ENCODE data around the gene LIPE.

Gene LIPE

DNA sequence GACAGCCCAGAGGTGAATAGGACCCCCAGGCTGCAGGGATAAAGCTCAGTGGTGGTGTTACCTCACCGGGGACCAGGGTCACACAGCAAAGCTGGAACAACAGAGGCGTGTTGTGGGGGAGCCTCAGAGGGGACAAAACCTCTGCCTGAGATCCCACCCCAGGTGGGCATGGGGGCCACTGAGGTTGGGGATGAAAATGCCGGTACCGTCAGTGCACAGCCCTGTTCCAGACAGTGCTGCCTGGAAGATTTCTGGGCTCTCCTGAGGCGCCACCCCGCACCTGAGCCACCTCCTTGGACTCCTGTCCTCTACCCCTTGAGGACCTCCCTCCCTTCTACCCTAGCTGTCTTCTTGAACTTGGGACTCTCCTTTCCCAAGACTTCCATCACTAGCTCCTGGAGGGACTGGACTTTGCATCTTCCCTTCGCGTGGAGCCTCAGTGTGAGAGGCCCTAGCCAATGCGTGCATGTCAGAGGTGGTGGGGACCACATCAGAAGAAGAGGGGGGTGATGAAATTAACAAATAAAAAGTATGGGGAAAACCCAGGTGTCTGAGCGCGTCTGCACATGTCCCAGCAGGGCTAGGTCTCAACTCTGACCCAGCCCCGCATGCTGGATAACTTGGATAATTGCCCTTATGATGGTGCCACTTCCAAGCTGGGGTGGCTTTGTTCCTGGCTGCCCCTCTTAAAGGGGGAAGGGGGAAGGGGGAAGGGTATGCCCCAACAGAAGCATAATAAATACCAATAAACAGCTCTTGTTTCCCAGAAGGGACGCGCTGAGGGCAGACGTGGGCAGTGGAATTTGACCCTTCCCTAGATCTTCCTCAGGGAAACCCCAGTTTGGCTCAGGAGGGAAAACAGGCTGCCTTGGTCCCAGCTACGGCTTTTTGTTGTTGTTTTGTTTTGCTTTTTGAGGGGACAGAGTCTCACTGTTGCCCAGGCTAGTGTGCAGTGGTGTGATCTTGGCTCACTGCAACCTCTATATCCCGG, 48.7 kb downstream of the LIPE start:
- DNase-seq = no peak

DNA sequence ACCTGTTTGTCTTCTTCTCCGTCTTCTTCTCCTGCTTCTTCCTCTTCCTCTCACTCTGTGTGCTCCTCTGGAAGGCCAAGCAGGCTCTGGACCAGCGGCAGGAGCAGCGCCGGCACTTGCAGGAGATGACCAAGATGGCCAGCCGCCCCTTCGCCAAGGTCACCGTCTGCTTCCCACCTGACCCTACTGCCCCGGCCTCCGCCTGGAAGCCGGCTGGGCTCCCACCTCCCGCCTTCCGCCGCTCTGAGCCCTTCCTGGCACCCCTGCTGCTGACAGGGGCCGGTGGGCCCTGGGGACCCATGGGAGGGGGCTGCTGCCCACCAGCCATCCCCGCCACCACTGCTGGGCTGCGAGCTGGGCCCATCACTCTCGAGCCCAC, 51.0 kb downstream of the LIPE start:
- no peak for DNase-seq

DNA sequence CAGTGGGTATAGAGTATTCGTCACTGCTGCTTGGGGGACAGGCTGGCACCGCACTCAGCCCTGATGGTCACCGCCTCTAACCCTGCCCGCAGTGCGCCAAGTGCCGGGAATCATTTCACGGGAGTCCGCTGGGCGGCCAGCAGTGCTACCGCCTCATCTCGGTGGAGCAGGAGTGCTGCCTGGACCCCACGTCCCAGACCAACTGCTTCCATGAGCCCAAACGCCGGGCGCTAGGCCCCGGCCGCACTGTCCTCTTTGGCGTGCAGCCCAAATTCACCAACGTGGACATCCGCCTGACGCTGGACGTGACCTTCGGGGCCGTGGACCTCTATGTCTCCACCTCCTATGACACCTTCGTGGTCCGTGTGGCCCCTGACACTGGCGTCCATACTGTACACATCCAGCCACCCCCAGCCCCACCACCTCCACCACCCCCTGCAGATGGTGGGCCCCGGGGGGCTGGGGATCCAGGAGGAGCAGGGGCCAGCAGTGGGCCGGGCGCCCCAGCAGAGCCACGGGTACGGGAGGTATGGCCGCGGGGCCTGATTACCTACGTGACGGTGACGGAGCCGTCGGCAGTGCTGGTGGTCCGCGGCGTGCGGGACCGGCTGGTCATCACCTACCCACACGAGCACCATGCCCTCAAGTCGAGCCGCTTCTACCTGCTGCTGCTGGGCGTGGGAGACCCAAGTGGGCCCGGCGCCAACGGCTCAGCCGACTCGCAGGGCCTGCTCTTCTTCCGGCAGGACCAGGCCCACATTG, 51.6 kb downstream of the LIPE start:
- no peak for DNase-seq

DNA sequence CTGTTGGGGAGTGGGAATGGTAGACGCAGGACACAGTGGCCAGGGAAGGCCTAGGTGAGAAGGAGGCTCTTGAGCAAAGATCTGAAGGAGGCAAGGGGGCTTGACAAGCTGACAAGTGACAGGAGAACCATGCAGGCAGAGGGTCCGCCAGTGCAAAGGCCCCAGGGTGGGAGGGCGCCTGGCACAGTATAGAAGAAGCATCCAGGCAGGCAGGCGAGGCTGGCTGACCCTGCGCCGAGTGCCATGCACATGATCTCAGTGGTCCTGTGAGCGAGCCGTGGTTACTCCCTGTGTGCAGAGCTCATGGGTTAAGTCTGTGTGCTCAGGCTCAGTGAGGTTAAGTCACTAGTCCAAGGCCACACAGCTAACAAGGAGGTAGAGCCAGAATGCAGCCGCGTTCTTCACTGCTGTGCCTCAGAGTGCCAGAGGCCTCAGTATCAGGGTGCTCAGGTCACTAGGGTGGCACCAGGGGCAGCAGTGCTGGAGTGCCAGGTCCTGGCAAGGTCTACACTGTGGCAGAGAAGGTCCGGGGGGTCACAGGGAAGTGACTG, 52.3 kb downstream of the LIPE start:
- DNase-seq = no peak

DNA sequence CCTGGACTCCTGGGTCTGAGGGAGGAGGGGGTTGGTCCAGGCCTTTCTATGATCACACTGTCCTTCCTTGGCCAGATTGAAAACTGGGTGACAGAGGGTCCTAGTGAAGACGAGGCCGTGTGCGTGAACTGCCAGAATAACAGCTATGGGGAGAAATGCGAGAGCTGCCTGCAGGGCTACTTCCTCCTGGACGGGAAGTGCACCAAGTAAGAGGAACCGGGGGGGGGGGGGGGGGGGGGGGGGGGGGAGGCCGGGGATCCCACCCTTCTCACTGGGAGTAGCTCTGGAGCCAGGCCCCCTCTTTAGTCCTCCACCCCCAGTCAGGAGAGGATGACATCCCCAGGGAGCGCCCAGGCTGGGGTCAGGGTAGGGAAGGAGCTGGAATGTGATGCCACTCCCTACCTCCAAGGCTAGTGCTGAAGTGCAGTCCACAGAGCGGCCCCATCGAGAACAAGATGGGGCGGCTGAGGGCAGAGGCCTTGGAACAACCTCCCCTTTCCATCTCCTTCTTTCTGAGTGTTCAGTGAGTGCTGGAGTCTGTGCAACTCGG, 56.5 kb downstream of the LIPE start:
- no peak for DNase-seq

DNA sequence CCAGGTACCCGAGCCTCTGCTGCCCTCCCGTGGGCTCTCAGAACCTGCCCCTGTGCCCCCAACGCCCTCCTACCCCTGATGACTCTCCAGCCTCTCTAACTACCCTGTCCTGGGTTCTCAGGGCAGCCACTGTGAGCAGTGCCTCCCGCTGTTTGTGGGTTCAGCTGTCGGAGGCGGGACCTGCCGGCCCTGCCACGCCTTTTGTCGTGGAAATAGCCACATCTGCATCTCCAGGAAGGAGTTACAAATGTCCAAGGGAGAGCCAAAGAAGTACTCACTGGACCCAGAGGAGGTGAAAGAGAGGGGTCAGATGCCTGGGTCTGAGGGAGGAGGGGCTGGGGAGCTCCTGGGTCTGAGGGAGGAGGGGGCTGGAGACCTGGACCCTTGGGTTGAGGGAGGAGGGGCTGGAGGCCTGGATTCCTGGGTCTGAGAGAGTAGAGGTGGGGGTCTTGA, 57.1 kb downstream of the LIPE start:
- DNase-seq = no peak

DNA sequence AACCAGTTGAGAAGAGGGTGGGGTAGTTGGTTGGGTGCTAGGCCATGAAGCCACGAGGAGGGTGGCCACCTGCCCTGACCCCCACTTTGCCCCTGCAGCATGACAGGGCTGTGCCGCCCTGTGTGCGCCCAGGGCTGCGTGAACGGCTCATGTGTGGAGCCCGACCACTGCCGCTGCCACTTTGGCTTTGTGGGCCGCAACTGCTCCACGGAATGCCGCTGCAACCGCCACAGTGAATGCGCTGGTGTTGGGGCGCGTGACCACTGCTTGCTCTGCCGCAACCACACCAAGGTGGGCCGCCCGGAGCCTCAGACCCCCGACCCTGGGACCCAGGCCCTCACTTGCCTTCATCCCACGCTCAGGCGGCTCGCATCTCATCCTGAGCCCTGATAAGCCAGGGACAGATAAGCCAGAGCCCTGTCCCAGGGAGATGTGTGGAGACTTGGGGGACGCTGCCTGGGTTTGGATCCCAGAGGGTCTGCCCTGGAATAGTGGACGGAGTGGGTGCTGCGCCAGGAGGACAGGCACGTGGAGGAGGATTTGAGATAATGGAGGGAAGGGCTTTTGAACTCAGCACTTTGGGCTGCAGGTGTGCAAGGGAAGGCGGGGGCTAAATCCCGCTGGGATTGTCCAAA, 57.6 kb downstream of the LIPE start:
- no peak for DNase-seq

DNA sequence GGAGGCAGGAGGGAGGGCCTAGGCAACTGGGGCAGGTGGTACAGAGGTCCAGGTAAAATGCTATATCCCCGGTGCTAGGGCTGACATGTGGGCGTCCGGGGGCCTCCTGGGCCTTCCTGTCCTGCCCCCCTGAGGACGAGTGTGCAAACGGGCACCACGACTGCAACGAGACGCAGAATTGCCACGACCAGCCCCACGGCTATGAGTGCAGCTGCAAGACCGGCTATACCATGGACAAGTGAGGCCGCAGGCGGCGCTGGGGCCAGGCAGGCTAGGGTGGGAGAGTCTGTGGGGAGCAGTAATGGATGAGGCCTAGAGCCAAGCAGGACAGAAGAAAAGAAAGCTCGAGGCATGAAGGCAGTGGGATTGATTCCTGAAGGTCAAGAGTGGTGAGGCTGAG, 58.4 kb downstream of the LIPE start:
- no peak for DNase-seq

DNA sequence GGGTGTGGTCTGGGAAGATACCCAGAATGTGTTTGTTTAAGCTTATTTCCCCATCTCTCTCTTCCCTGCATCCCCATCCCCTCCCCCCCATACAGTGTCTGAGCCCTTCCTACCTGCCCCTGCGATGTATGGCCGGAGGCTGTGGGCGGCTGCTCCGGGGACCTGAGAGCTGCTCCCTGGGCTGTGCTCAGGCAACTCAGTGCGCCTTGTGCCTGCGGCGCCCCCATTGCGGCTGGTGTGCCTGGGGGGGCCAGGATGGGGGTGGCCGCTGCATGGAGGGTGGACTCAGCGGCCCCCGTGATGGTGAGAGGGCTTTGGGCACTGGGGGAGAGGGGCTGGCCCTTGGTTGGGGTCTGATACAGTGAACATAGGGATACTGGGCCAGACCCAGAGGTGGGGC, 58.8 kb downstream of the LIPE start:
- no peak for DNase-seq

DNA sequence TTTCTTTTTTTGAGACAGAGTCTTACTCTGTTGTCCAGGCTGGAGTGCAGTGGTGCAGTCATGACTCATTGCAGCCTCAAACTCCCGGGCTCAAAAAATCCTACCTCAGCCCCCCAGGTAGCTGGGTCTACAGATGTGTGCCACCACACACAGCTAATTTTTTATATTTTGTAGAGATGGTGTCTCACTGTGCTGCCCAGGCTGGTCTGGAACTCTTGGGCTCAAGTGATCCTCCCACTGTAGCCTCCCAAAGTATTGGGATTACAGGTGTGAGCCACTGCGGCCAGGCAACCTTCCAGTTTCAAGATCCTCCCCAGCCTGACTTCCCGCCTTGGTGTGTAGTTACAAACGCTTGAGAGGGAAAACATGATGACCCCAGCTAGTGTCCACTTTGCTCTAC, 59.3 kb downstream of the LIPE start:
- DNase-seq = no peak

DNA sequence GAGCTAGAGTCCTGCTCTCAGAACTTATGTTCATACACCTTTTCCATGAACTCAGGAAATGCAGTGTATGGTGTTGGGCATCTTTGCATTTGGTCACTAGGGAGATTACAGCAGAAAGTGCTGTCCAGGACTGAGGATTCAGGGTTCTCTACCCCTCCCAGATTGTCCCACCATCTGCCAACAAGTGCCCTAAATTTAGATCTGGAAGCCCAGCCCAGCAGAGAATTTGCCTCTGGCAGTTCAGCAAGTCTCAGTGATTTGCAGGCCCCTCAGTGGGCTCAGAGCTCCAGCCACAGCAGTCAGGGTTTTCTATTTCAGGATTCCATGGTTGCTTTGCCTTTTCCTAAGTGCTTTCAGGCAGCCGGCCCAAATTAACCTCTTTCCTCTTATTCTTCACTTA, 60.5 kb downstream of the LIPE start:
- no peak for DNase-seq

DNA sequence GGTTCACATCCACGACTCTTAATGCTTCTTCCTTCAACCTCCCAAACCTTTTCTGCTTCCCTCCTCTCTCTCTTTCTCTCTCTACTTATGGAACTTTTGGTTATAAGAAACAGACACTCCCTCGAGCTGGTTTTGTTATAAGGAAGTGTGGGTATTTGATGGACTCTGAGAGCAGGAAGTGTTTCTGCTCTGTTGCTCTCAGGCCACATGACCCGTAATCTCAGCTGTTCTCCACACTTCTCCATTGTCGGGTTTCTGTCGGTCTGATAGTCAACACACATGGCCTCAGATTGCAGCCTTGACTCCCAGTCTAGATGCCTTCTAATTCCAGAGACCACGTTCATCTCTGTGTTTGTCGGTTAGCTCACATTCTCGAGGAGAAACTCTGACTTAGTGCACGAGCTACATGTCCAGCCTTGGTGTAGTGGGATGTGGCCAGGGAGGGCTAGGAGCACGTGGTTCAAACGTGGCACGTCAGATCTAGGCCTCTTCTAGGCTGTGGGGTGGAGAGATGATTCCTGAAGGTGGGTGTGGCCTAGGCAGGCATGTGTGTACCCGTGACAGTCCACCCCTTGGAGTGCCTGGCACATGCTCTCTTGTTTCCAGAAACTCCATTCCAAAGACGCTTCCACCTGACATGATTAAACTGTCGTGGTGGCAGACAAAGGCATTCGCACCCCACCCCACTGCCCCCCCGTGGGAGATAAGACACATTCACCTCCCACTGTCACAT, 63.4 kb downstream of the LIPE start:
- no peak for DNase-seq

DNA sequence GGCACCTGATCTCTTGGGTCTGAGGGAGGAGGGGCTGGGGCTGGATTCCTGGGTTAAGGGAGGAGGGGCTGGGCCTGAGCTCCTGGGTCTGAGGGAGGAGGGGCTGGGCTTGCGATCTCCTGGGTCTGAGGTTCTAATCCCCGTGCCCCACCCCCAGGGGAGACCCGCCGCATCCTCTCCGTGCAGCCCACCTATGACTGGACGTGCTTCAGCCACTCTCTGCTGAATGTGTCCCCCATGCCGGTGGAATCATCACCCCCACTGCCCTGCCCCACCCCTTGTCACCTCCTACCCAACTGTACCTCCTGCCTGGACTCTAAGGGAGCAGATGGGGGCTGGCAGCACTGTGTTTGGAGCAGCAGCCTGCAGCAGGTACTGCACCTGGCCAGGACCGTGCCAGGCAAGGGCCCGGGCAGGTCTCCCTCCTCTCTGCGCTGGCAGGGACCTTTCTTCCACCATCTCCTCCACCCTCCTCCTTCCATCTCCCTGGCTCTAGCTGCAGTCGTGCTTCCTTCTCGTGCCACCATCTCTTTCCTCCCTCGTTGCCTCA, 64.2 kb downstream of the LIPE start:
- DNase-seq = no peak

DNA sequence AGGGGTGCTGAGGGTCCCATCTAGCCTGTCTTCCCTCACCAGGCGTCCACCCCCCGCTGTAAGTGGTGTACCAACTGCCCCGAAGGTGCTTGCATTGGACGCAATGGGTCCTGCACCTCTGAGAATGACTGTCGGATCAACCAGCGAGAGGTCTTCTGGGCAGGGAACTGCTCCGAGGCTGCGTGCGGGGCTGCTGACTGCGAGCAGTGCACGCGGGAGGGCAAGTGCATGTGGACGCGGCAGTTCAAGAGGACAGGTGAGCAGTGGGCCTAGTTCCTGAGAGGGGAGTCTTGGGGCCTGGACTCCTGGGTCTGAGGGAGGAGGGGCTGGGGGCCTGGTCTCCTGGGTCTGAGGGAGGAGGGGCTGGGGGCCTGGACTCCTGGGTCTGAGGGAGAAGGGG, 64.8 kb downstream of the LIPE start:
- no peak for DNase-seq

DNA sequence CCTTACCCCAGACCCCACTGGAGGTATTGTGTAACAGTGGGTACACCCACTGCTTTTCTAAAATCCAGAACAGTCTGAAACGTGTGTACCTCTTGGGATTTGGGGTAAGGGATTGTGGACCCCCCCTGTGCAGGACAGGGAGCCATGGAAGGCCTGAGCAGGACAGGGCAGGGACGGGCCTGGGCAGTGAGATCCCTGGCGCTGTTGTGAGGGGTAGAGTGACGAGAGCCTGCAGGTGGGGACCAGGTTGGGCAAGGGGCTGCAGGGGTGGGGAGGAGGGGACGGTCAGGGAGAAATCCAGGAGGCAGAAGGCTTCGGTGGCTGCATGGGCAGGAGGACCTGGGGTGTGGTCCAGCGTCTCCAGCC, 65.7 kb downstream of the LIPE start:
- no peak for DNase-seq

DNA sequence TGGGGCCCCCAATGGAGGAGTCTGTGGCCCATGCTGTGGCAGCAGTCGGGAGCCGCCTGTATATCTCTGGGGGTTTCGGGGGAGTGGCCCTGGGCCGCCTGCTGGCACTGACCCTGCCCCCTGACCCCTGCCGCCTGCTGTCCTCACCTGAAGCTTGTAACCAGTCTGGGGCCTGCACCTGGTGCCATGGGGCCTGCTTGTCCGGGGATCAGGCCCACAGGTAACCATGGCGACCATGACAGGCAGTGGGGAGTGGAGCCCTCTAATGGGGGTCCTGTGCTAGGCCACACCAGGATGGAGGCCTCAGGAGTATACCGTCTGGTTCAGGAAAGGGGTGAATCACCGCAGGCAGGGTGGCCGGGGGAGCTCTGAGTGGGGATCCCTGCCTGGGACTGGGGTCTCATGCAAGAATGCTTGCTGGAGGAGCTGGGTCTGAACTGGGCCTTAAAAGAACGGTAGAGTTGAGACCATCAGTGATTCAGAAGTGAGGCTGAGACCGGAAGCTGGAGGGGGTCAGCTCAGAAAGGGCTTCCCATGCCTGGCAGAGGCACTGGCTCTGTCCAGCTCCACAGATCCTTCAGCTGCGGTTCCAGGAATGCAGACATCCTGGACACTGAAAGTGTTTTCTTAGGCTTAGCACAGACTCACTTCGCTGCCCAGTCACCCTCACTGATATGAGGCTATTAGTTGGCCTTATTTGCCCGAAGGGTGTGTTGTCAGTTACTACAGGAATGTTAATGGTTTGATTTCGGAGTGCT, 66.2 kb downstream of the LIPE start:
- DNase-seq = no peak

DNA sequence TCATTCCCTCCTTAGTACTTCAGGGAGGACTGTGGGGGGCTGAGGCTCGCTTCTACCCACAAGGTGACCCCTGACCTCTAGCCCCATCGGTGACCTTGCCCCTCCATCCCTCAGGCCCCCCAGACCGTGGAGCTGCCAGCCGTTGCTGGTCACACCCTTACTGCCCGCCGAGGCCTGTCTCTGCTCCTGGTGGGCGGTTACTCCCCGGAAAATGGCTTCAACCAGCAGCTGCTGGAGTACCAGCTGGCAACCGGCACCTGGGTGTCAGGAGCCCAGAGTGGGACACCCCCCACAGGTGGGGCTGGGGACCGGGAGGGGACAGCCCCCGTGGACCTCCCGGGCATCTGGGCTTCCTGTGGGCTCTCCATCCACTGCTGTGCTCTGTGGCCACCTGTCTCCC, 69.9 kb downstream of the LIPE start:
- no peak for DNase-seq

DNA sequence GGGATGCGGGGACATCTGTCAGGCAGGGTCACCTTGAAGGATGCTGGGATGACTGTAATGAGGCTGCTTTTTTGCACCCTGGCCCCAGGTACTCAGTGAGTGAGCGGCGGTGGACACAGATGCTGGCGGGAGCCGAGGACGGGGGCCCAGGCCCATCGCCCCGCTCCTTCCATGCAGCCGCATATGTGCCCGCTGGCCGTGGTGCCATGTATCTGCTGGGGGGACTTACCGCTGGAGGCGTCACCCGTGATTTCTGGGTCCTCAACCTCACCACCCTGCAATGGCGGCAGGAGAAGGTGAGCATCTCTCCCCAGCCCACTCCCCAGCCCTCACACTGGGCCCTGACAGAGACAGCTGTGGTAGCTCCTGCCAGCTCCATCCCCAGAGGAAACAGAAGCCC, 70.5 kb downstream of the LIPE start:
- no peak for DNase-seq

DNA sequence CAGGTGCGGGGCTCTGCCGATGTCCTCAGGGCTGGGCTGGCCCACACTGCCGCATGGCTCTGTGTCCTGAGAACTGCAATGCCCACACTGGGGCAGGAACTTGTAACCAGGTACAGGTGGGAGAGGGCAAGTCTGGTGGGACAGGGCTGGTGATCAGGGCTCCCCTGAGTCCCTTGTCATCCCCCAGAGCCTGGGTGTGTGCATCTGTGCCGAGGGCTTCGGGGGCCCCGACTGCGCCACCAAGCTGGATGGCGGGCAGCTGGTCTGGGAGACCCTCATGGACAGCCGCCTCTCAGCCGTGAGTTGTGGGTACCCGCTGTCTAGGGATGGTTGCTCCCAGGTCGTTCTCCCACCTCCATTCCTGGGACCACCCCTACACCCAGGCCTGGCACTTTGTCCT, 71.3 kb downstream of the LIPE start:
- DNase-seq = no peak

DNA sequence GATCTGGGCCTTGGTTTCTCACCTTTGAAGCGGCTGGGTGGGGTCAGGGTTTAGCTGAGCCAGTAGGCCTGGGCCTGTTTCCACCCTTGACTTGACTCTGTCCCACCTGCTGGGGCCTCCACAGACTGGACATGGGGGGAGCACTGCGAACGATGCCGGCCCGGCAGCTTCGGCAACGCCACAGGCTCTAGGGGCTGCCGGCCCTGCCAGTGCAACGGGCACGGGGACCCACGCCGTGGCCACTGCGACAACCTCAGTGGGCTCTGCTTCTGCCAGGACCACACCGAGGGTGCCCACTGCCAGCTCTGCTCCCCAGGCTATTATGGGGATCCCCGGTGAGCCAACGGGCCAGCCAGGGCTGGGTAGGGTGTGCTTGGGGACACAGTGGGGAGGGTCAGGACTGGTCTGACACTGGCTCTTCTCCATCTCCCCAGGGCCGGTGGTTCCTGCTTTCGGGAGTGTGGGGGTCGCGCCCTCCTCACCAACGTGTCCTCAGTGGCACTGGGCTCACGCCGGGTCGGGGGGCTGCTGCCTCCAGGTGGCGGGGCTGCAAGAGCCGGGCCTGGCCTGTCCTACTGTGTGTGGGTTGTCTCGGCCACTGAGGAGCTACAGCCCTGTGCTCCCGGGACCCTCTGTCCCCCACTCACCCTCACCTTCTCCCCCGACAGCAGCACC, 73.7 kb downstream of the LIPE start:
- DNase-seq = no peak

Data from activated CD4-positive, CD25-positive, alpha-beta regulatory T cell (primary cell).